Measurements from ENCODE around the gene MEIS3. TPM values are rescaled to one million over a fixed set of nuclear protein-coding genes. Genes with fewer than 3 reads are reported as not detected.
"Not testable (repeated sequence)": the region's sequence is repeated elsewhere in the genome, so short reads cannot be mapped to it uniquely, and the experiment has no call there.

MEIS3 gene
- total RNA-seq, 1 experiment from 2014 or later = 3.2 TPM

DNA sequence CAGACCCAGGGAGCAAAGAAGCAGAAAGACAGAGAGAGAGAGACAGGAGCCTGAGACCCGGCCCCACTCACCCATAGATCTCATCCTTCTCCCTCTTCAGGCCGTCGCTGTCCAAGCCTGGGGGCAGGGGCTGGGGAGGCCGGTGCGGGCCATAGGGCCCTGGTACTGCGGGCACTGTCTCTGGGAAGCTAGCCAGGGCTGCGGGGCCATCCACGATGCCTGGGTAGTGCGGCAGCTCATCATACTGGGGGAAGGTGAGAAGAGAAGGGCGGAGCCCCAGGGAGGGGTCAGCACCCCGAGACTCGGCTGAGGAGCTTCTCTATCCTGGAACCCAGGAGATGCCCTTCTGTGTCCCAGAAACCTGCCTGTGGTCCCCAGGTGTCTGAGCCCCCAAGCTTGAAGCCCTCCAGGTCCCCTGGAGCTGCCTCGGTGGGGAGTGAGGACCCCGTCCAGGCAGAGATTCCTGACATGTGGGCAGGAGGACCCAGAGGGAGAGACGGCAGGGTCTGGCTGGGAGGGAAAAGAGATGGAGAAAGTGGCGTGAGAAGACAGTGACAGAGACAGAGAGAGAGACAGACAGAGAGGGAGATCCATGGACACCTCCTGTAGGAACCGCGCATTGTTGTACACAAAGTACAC, 2.1 kb downstream of the MEIS3 start:
- DNase-seq (ENCODE audit: low read depth) = no peak

DNA sequence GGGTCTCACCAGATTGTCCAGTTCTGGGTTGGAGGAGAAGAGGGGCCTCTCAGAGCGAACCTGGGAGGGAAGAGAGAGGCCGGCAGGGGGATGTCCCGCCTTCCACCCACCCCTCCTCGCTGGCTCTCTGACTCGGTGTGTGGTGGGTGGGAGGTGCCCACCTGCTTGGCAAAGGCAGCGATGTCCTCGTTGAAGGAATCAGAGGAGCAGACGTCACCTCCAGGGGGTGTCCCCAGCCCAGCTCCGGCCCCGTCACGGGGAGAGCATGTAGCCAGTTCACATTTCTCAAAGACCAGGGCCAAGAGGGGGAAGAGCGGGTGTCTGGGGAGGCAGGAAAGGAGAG, 2.7 kb downstream of the MEIS3 start:
- DNase-seq (ENCODE audit: low read depth) = no peak

DNA sequence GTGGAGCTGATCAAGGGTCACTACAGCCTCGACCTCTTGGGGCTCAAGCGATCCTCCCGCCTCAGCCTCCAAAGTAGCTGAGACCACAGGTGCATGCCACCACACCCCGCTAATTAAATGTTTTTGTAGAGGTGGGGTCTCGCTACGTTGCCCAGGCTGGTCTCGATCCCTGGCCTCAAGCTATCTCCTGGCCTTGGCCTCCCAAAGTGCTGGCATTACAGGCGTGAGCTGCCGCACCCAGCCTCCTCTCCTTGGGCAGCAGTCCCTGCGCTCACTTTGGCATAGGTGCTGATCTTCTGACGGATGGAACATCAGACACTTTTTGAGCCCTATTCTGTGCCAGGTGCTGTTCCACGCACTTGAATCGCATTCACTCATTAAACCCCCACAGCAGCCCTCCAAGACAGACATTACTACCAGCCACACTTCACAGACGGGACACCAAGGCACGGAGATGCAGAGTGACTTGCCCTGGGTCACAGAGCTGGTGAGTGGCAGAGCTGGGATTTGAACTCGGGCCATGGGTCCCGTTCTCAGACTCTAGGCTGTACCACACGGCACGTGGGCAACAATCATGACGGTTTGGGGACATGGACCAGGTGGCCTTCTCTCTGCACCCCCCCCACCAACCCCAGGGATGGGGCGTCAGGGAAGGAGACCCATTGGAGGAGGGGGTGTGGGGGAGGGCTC, 3.2 kb downstream of the MEIS3 start:
- no peak for DNase-seq (ENCODE audit: low read depth)

DNA sequence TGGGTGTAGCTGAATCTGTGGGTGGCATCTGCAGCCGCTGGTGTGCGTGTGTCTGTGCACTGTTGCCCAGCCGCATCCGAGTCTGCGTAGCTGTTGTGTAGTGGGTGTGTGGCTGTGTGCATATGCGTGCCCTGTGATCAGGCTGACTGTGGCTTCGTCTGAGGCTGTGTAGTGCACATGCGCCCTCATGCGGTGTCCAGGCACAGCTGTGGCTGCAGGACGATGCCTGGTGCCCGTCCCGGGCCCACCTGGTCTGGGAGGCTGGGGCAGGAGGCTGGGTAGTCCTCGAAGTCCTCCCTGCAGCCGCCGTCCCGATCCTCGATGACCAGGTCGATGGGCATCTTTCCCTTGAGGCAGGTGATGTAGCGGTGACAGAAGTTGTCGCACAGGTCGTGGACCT, 4.9 kb downstream of the MEIS3 start:
- peak; percentile 41 for DNase-seq (ENCODE audit: low read depth)

DNA sequence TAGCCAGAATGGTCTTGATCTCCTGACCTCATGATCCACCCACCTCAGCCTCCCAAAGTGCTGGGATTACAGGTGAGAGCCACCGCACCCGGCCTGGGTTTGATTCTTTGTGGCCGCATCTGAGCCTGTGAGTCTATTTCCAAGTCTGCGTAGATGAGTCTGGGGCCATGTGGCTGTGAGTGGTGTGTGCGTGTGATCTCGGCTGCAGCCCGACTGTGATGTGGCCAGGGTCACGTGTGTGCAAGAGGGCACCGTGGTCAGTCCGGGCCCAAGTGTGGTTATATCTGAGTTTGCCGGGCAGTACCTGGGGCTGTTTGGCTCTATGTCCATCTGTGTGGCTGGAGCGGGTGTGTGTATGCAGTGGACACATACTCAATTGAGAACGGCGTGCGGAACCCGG, 5.4 kb downstream of the MEIS3 start:
- DNase-seq (ENCODE audit: low read depth) = no peak

DNA sequence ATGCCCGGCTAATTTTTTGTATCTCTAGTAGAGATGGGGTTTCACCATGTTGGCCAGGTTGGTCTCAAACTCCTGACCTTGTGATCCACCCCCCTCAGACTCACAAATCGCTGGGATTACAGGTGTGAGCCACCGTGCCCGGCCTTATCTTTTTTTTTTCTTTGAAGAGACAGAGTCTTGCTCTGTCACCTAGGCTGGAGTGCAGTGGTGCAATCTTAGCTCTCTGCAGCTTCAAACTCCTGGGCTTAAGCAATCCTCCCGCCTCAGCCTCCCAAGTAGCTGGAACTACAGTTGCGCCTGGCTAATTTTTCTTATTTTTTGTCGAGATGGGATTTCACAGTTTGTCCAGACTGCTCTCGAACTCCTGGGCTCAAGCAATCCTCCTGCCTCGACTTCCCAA, 7.6 kb downstream of the MEIS3 start:
- not testable (repeated sequence) for DNase-seq (ENCODE audit: low read depth)

DNA sequence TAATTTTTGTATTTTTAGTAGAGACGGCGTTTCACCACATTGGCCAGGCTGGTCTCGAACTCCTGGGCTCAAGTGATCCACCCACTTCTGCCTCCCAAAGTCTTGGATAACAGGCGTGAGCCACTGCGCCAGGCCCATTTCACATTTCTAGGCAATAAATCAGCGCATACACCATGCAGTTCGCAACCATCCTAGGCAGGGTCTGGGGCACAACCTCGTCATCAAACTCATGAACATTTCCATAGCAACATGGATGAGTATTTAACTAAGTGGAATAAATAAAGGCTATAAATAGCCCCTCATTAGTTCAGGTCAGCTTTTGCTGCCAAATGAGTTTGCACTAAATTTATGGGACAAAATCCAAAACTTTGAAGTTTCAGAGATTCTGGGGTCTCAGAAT, 8.2 kb downstream of the MEIS3 start:
- no peak for DNase-seq (ENCODE audit: low read depth)

DNA sequence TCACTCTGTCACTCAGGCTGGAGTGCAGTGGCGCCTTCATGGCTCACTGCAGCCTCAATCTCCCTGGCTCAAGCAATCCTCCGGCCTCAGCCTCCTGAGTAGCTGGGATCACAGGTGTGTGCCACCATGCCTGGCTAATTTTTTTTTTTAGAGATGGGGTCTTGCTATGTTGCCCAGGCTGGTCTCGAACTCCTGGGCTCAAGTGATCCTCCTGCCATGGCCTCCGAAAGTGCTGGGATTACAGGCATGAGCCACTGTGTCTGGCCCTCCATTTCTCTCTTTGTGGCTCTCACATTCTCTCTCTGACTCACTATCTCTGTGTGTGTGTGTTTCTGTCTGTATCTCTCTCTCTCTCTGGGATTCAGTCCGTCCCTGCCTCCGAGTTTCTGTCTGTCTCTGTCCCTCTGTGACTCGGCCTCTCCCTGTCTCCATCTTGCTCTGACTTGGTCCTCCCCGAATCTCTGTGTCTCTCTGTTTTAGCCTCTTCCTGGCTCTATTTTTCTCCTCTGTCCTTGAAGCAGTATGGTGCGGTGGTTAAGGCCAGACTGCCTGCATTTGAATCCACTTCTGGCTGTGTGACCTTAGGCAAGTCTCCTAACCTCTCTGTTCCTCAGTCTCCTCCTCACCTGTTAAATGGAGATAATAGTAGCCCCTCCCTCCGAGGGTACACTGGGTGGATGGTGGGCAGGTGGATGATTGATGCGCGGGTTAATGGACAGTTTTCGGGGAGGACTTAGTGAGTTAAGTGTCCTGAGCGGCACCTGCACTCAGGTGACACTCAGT, 11.0 kb downstream of the MEIS3 start:
- no peak for DNase-seq (ENCODE audit: low read depth)

DNA sequence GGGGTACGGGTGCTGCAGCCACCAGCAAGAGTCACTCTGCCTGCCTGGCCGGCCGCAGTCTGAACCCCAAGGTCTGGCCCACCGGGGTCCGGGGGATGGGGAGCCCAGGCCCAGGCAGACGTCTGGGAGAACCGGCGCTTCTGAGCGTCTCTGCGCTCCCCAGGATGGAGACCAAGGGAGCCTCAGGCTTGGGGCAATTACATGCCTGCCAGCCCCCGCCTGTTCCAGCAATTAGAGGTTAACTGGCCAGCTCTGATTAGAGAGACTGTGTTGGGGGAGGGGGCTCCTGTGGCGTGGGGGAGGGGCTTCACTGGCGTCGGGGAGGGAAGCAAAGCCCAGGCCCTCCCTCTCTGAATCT, 11.9 kb downstream of the MEIS3 start:
- no peak for DNase-seq (ENCODE audit: low read depth)

DNA sequence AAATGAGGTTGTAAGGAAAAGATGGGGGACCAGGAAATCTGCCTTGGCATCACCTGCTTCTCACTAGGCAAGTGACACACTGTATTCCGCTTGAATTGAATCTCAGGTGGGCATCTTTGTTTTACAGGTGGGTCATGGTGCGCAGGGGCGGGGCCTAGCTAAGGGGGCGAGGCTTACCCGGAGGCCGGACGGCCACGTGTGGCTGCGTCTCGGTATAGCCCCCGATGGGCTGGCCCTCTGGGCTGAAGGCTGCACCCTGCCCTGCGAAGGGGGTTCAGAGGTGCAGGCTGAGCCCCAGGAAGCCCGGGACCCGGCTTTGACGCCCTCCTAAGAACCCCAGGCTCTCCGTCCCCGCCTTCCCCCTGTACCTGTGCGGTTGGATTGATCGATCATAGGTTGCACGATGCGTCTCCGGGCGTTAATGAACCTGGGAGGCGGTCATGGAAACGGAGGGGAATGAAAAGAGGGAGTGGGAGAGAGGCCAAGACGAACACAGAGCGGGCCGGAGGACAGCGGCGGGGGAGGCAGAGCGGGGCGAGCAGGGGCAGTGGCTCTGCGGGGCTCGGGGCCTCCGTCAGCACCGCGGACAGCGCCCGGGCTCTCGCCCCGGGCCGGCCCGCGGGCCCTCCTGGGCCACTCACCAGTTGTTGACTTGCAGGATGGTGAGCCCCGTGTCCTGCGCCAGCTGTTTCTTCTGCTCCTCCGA, 12.5 kb downstream of the MEIS3 start:
- no peak for DNase-seq (ENCODE audit: low read depth)

DNA sequence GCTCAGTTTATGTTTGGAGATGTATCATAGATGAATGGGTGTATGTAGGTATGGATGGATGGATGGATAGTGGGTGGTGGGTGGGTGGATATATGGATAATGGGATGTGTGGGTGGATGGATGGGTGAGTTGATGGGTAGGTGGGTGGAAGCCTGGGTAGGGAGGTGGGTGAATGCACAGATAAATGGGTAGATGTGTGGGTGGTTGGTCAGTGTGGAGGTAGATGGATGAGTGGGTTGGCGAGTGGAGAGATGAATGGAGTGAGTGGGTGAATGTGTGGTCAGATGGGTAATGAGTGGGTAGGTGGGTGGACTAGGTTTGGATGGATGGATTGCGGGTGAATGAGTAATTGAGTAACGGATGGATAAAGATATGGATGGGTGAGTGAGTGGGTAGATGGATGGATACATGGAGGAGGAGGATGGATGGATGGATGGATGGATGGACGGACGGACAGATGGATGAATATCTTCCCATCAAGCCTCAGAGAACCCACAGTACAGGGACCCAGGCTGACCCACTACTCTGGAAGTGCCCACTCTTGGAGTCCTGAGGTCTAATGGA, 13.4 kb downstream of the MEIS3 start:
- DNase-seq (ENCODE audit: low read depth) = no peak

DNA sequence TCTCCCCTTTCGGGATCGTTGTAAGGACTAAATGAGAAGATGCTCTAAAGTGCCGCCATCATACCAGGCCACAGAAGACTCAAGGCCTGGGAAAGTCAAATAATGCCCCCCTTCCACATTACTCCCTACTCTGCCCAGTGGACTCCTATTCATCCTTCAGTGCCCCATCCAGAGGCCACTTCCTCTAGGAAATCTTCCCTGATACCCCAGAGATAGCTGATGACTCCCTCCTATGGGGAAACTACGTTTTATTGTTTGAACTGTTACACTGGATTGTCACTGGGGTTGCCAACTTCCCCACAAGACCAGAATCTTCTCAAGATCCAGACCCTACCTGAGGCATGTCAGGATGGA, 14.2 kb downstream of the MEIS3 start:
- no peak for DNase-seq (ENCODE audit: low read depth)

DNA sequence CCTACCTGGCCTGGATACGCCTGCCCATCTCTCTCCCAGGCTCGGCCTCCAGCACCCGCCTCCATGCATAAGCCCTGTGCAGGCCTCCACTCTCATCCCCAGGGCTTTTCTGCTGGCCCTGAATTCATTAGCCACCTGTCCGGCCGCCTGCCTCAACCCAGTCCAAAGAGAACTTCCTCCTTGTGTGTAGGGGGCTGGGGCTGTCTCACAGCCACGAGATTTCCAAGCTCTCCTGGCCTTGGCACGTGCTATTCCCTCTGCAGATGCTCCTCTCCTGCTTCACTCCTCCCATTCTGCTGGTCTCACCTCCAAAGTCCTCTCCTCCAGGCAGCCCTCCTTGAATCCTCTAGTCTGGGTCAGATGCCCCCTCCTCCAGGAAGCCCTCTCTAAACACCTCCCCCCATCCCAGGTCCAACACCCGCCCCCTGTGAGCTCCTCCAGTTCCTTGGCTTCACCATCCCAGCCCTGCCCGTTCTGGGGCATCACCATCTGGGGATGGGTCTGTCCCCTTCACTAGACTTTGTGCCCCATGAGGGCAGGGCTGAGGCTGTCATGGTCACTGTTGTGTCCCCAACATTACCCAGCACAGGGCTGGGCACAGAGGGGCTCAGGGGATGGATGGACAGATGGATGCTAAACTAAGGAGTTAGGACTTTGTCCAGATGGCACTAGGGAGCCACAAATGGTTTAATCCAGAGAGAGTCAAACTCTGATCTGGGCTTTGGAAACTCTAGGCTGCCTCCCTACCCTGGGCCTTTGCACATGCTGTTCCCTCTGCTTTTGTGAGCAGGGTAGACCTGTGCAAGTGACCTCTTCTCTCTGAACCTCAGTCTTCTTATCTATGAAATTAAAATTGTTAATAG, 14.8 kb downstream of the MEIS3 start:
- DNase-seq (ENCODE audit: low read depth) = no peak

DNA sequence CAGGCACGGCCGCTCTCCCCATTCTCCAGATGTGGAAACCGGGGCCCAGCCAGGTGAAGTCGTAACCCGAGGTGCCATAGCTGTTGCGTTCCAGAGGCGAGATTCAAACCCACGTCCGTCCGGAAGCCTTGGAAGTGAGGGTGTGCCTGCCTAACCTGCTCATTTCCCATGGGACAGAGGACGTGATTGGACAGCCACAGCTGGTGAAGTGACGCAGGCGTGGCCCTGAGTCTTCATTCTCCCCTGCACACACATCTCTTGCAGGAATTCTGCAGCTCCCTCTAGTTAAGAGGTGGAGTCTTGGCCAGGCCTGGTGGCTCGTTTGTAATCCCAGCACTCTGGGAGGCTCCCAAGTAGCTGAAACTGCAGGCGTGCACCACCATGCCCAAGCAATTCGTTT, 16.8 kb downstream of the MEIS3 start:
- DNase-seq (ENCODE audit: low read depth) = no peak

DNA sequence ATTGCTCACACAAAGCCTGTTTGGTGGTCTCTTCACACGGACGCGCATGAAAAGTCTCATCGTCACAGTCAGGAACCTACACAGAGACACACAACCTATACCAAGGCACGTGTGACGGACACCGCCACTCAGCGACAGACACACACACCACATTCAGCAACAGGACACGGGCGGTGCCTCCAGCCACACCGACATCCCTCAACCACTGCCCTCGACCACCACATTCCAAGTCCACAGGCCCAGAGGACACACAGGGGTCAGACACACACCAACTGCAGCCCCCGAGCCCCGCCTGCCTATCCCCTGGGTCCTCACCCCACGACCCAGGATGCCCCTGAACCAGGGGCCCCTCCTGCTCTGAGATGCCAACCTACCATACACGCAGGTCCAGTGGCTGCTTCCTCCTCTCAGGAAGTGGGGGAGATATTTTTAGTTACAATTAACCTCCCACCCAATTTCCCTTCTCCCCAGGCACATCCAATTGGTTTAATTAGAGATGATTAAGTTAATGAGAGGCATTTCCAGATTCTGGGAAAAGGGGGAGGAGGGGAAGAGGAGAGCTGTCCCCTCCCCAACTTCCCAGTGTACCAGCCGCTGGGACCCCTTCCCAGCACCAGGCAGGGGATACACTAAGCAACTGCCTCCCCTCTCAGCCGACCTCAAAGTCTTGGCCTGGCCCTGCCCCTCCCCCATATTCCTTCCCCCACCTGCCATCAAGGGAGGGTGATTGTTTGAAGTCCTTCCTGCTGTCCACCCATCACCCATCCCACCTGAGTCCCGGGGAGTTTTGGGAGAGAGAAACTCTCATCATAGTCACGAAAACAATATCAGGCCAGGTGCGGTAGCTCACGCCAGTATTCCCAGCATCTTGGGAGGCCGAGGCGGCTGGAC, 20.4 kb downstream of the MEIS3 start:
- DNase-seq (ENCODE audit: low read depth) = no peak

DNA sequence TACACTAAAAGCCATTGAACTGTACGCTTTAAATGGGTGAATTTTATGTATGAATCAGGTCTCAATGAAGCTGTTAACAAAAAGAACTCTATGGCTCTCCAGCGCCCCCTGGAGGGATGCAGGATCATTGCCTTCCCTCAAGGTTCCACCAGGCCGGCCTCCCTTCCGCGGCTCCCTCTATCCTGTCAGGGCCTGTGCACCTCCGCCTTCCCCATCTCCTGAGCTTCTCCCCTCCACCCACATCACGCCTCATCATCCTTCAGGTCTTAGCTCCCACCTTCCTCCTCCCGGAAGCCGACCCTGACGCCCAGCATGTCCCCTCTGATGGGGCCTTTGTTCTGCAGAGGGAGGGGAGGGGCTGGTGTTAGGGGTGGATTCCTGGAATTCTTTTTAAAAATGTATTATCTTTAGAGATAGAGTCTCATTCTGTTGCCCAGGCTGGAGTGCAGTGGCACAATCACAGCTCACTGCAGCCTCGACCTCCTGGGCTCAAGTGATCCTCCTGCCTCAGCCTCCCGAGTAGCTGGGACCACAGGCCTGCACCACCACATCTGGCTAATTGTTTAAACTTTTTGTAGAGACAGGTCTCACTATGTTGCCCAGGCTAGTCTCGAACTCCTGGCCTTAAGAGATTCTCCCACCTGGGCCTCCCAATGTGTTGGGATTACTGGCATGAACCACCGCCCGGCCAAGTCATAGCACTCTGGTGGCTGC, 27.7 kb downstream of the MEIS3 start:
- DNase-seq (ENCODE audit: low read depth) = peak; percentile 64

DNA sequence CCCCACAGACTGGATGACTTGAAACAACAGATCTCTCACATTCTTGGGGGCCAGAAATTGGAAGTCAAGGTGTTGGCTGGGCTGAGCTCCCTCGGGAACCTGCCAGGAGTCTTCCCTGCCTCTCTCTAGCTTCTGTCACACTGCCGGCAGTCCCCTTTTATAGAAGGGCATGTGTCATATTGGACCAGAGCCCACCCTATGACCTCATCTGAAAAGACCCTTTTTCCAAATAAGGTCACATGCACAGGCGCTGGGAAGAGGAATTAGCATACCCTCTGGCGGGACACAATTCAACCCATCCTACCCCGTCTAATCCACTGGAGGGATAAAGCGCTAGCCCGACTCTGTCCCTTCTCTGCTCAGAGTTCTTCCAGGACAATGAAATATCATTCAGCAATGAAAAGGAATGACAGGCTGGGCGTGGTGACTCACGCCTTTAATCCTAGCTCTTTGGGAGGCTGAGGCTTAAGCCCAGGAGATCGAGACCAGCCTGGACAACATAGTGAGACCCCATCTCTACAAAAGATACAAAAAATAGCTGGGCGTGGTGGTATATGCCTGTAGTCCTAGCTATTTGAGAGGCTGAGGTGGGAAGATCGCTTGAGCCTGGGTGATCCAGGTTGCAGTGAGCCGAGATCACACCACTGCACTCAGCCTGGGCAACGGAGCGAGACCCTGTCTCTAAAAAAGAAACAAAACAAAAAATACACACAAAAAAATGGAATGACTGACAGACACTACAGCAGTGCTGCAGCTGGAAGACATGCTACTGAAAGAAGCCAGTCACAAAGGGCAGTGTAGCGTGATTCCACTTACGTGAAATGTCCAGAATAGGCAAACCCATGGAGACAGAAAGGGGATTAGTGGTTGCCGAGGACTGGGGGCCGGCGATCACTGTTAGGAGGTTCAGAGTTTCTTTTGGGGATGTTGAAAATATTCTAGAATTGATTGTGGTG, 28.5 kb downstream of the MEIS3 start:
- no peak for DNase-seq (ENCODE audit: low read depth)

DNA sequence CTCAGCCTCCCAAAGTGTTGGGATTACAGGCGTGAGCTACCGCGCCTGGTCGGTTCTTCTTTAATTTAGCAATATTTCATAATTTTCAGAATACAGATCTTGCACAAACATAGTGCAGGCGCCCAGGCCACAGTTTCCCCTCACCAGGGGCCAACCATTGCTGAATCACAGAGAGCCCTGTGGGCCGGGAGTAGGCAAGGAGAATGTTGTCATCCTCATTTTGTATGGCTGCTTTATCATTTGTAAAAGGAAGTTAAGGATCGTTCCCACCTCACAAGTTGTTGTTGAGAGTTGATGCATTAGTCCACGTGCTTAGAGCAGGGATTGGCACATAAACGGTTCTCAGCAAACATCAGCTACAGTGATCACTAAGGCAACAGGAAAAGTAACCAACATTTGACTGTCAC, 30.2 kb downstream of the MEIS3 start:
- DNase-seq (ENCODE audit: low read depth) = no peak

Measured in HT1080 (cell line).